OCI-LY1 (cell line): ENCODE results near the gene KCNE4.

ENCODE experiments used
- H2AFZ ChIP-seq: fragments of 200-600 bp; sonication (generic), shearing (Covaris generic); 2 replicates; pipeline ENCODE4 v1.6.0; 2014; ENCODE audit warnings: antibody characterized with exemption, mild to moderate bottlenecking, low read length
- H3F3A ChIP-seq: fragments of 200-600 bp; sonication (generic), shearing (Covaris generic); 2 replicates; pipeline ENCODE4 v1.6.0; 2014; ENCODE audit warnings: mild to moderate bottlenecking, antibody characterized with exemption, low read length, moderate library complexity; ENCODE audit not compliant: insufficient read depth
- H3K27ac ChIP-seq: fragments of 200-600 bp; sonication (generic); 2 replicates; pipeline ENCODE4 v1.5.1; 2014; ENCODE audit warnings: low read length, mixed run types, mild to moderate bottlenecking, low read depth; ENCODE audit not compliant: poor library complexity, severe bottlenecking
- H3K27me3 ChIP-seq: fragments of 200-600 bp; sonication (generic); 2 replicates; pipeline ENCODE4 v1.6.0; 2014; ENCODE audit warnings: antibody characterized with exemption, mild to moderate bottlenecking, low read length, moderate library complexity; ENCODE audit not compliant: insufficient read depth
- H3K36me3 ChIP-seq: fragments of 200-600 bp; sonication (generic); 2 replicates; pipeline ENCODE4 v1.6.1; 2014; ENCODE audit warnings: mild to moderate bottlenecking, antibody characterized with exemption, low read length, moderate library complexity, mixed read lengths; ENCODE audit not compliant: insufficient read depth
- H3K4me1 ChIP-seq: fragments of 200-600 bp; sonication (generic); 2 replicates; pipeline ENCODE4 v1.5.1; 2014; ENCODE audit warnings: mild to moderate bottlenecking, low read length, moderate library complexity; ENCODE audit not compliant: insufficient read depth, severe bottlenecking
- H3K4me2 ChIP-seq: fragments of 200-600 bp; sonication (generic), shearing (Covaris generic); 2 replicates; pipeline ENCODE4 v1.6.1; 2014; ENCODE audit warnings: low read length
- H3K4me3 ChIP-seq: fragments of 200-600 bp; sonication (generic); 2 replicates; pipeline ENCODE4 v1.5.1; 2014; ENCODE audit warnings: low read length, low read depth, mild to moderate bottlenecking, mixed read lengths; ENCODE audit not compliant: poor library complexity, severe bottlenecking
- H3K79me2 ChIP-seq: fragments of 200-600 bp; shearing (Covaris generic); 2 replicates; pipeline ENCODE4 v1.6.1; 2016; ENCODE audit warnings: mixed run types, low read length, mixed read lengths; ENCODE audit not compliant: insufficient read depth
- H3K9ac ChIP-seq: fragments of 200-600 bp; sonication (generic), shearing (Covaris generic); 2 replicates; pipeline ENCODE4 v1.6.1; 2014; ENCODE audit warnings: mild to moderate bottlenecking, low read length, mixed read lengths
- H3K9me2 ChIP-seq: fragments of 200-600 bp; sonication (generic), shearing (Covaris generic); 2 replicates; pipeline ENCODE4 v1.6.1; 2014; ENCODE audit warnings: low read depth, mild to moderate bottlenecking, low read length, mixed read lengths
- H3K9me3 ChIP-seq: fragments of 200-600 bp; shearing (Covaris generic); 2 replicates; pipeline ENCODE4 v1.6.1; 2014; ENCODE audit warnings: low read length, mixed read lengths
- H4K20me1 ChIP-seq: fragments of 200-600 bp; sonication (generic), shearing (Covaris generic); 2 replicates; pipeline ENCODE4 v1.6.0; 2016; ENCODE audit warnings: mild to moderate bottlenecking, low read length; ENCODE audit not compliant: insufficient read depth
- EZH2 ChIP-seq: fragments of 200-600 bp; sonication (generic), shearing (Covaris generic); IDR thresholded peaks from 2 replicates; pipeline ENCODE4 v1.8.0; 2017; ENCODE audit warnings: borderline replicate concordance, mixed run types, mild to moderate bottlenecking, antibody characterized with exemption, low read length, moderate library complexity, mixed read lengths
- TF ChIP-seq, protein P1 (sequence below): fragments of 200-600 bp; sonication (generic), shearing (Covaris generic); IDR thresholded peaks from 2 replicates; pipeline ENCODE4 v1.5.1; 2017; ENCODE audit warnings: mild to moderate bottlenecking, antibody characterized with exemption, low read length, moderate library complexity, mixed read lengths

Gene KCNE4

GRCh38 chr2:223050188-223050587 lies 1.8 kb upstream of the KCNE4 start:
- Histone ChIP-seq H3K9me2 (no peaks in the 10 kb centered on the region), H3K27me3 (no peaks in the 10 kb centered on the region), H3K4me2 (no peak overlapping the region), H3K4me3 (no peak overlapping the region), H3K9me3 (no peaks in the 10 kb centered on the region), H3F3A (no peaks in the 10 kb centered on the region), H3K27ac (no peak overlapping the region), H3K36me3 (no peaks in the 10 kb centered on the region), H4K20me1 (no peaks in the 10 kb centered on the region), H2AFZ (no peak overlapping the region), H3K4me1 (no peaks in the 10 kb centered on the region), H3K9ac (no peak overlapping the region), H3K79me2 (no peaks in the 10 kb centered on the region)
- TF ChIP-seq, protein P1, sequence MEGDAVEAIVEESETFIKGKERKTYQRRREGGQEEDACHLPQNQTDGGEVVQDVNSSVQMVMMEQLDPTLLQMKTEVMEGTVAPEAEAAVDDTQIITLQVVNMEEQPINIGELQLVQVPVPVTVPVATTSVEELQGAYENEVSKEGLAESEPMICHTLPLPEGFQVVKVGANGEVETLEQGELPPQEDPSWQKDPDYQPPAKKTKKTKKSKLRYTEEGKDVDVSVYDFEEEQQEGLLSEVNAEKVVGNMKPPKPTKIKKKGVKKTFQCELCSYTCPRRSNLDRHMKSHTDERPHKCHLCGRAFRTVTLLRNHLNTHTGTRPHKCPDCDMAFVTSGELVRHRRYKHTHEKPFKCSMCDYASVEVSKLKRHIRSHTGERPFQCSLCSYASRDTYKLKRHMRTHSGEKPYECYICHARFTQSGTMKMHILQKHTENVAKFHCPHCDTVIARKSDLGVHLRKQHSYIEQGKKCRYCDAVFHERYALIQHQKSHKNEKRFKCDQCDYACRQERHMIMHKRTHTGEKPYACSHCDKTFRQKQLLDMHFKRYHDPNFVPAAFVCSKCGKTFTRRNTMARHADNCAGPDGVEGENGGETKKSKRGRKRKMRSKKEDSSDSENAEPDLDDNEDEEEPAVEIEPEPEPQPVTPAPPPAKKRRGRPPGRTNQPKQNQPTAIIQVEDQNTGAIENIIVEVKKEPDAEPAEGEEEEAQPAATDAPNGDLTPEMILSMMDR = no peak

DNA sequence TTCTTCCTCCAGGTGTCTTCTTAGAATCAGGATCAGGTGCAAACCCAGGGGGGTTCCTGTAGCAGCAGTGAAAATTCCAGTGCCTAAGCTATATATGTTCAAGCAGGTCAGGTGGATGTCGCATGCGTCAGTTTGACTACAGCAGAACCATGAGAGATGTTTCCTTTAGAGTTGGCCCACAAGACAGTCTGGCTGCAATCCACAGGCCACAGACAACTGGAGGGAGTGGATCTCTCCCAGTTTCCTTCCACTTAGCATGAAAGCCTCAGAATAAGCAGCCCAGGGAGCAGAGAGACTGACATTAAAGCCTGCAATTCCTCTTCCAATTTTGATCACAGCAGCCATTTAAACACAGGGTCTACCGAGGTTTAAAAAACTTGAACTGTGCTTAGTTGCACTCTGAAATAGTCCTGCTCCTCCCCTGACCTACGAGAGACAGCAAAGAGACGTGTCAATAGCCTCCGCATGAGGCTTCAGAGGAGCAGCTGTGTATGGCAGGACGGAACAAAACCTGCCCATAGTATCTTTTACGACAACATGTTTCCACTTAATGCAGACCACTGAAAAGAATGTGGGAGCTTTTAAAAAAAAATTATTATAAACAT lies 988 bp upstream of the KCNE4 start:
- H3K79me2 ChIP-seq = no peaks in the 10 kb centered on the region
- H2AFZ ChIP-seq = no peak overlapping the region
- H3K9me2 ChIP-seq = no peaks in the 10 kb centered on the region
- no peaks in the 10 kb centered on the region for H3K27me3 ChIP-seq
- H3K4me1 ChIP-seq = no peaks in the 10 kb centered on the region
- H3F3A ChIP-seq = no peaks in the 10 kb centered on the region
- no peaks in the 10 kb centered on the region for H3K36me3 ChIP-seq
- no peak overlapping the region for H3K9ac ChIP-seq
- H3K27ac ChIP-seq = no peak overlapping the region
- no peak overlapping the region for H3K4me3 ChIP-seq
- no peaks in the 10 kb centered on the region for H4K20me1 ChIP-seq
- H3K4me2 ChIP-seq = no peak overlapping the region
- TF ChIP-seq EZH2 = no peak
- TF ChIP-seq, protein P1 = no peak
- H3K9me3 ChIP-seq = no peaks in the 10 kb centered on the region

DNA sequence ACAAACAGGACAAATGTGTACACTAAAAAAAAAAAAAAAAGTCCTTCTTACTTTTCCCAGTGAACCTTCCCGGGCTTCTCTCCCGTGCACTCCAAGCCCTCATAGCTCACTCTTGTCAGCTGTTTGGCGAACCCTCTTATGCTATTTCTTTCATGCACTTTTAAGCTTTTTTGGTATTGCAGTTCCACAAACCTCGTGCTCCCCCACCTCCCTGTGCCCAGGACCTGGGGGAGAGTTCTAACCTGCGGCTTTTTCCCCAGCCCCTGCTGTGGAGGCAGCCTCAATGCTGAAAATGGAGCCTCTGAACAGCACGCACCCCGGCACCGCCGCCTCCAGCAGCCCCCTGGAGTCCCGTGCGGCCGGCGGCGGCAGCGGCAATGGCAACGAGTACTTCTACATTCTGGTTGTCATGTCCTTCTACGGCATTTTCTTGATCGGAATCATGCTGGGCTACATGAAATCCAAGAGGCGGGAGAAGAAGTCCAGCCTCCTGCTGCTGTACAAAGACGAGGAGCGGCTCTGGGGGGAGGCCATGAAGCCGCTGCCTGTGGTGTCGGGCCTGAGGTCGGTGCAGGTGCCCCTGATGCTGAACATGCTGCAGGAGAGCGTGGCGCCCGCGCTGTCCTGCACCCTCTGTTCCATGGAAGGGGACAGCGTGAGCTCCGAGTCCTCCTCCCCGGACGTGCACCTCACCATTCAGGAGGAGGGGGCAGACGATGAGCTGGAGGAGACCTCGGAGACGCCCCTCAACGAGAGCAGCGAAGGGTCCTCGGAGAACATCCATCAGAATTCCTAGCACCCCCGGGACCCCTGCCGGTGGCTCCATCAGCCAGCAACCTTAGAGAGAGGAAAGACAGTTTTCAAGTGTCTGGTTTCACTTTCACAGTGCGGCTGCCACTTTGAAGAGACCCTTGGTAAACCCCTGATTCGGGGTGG lies 826 bp downstream of the KCNE4 start:
- Histone ChIP-seq H3K4me1 (no peaks in the 10 kb centered on the region), H3K36me3 (no peaks in the 10 kb centered on the region), H3F3A (no peaks in the 10 kb centered on the region), H3K9me3 (no peaks in the 10 kb centered on the region), H3K4me3 (no peak overlapping the region), H3K9me2 (no peaks in the 10 kb centered on the region), H3K4me2 (no peak overlapping the region), H2AFZ (no peak overlapping the region), H3K27me3 (no peaks in the 10 kb centered on the region), H3K9ac (no peak overlapping the region), H3K27ac (no peak overlapping the region), H4K20me1 (no peaks in the 10 kb centered on the region), H3K79me2 (no peaks in the 10 kb centered on the region)
- TF ChIP-seq, protein P1 = no peak
- no peak for TF ChIP-seq EZH2
